HEK293T (cell line): ENCODE measurements around the gene BEST2.

Source experiments
- FOXA1 ChIP-seq: fragments of 450-650 bp; IDR thresholded peaks from 2 replicates; pipeline ENCODE4 v1.6.1; 2016; ENCODE audit warnings: mild to moderate bottlenecking
- FOXK2 ChIP-seq: fragments of 450-650 bp; IDR thresholded peaks from 2 replicates; pipeline ENCODE4 v1.6.1; 2016; ENCODE audit warnings: mild to moderate bottlenecking
- HDGF ChIP-seq: fragments of 450-650 bp; IDR thresholded peaks from 2 replicates; pipeline ENCODE4 v1.6.1; 2017; ENCODE audit warnings: antibody characterized with exemption, borderline replicate concordance
- SP1 ChIP-seq: fragments of 450-650 bp; IDR thresholded peaks from 2 replicates; pipeline ENCODE4 v1.6.1; 2017

GRCh38 chr19:12790628-12791344 is 39.2 kb downstream of the BEST2 start:
- TF ChIP-seq SP1 (no peak), FOXK2 (no peak), FOXA1 (no peak), HDGF (no peak)
